T1000 (cell line): ENCODE measurements around the gene SSU72.

Source experiments
- DNase-seq: peaks from one replicate; lab custom pipeline; 2025; ENCODE audit warnings: mixed read lengths; lab: John Stamatoyannopoulos, UW

Gene SSU72

DNA sequence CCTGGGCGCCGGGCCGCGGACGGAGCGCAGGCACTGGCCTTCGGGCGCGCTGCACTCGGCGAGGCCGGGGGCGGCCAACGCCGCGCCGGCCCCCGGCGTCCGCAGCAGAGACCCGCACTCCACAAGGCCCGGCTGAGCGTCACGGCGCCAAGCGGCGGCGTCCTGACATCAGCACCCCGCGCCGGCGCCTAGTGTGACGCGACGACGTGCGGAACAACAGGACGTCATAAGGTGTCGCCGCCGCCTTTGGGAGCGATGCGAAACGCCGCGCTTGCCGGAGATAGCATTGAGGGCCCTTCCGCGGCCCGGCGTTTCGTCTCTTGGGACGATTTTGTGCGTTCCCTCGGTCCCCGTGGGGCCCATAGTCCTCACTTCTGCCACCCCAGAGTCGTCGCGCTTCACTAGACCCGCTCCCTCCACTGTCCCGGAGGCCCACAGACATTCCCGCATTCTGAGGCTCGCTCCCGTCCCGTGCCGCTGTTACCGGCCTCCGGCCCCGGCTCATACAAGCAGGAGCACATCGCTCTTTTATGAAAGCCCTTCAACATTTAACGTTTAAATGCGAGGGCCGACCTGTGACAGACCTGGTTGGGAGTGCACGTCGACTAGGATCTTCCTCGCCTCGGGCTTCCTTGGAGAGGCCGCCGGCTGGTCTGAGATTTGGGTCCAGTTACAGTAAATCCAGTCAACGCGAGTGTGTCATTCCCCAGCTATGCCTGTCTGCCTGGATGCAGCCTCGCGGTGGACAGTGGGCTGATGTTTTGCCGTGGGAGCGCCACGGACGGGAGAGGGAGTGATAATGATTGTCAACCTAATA, at the start of gene SSU72:
Gene SSU72, minus strand, starts transcription at position 143 of the 817 bp plus-strand sequence. CDS start 306 bp downstream, outside the sequence.
- DNase-seq: peak; percentile 86

DNA sequence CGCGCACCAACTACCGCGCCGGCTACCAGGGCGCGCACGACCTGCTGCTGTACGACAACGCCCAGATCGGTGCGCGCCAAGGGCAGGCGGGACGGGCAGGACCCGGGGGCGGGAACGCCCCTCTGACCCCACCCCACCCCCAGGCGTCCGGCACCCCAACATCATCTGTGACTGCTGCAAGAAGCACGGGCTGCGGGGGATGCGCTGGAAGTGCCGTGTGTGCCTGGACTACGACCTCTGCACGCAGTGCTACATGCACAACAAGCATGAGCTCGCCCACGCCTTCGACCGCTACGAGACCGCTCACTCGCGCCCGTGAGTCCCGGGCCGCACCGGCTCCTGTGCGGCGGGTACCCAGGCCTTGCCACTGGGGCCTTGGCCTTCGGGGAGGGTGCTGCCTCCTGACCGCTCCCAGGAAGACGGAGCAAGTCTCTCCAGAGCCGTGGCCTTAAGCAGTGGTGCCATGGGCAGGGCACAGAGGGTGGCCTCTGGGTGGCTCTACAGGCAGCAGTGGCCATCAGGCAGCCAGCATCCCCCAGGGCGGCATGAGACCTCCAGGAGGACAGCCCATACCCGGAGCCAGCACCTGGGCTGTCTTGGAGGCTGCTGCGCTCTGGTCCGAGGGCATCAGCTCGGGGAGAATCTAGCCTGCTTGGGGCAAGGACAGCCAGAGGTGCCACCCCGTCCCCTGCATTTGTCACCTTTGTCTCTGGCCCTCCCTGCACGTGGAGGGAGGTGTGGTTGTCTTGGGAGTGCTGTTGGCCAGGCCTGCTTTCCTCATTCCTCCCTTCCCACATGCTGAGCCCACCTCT, 49.2 kb upstream of the SSU72 start:
- no peak for DNase-seq

DNA sequence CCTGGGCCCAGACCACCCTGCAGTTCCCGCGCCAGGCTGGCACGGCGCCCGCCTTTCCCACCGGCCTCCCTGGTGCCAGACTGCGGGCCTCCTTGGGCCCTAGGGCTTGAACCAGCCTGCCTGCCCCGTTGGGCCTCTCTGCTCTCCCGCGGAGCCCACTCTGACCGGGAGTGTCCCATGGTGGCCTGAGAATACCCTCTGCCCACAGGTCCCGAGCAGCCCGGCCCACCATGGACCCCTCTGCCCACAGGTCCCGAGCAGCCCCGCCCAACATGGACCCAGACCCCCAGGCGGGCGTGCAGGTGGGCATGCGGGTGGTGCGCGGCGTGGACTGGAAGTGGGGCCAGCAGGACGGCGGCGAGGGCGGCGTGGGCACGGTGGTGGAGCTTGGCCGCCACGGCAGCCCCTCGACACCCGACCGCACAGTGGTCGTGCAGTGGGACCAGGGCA, 48.5 kb upstream of the SSU72 start:
- no peak for DNase-seq

DNA sequence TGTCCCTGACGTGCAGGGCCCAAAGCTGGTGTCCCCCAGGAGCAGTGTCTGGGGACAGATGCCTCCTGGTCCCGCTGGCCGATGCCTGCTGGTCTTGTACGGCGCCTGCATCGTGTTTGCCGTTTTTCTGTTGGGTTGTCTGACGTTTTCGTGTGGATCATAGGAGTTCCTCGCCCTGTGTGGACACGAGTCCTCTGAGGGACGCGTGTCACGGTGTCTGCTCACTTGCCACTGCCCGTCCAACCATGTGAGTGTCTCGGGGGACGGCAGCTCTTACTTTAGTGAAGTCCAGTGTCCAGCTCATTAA, 48.1 kb upstream of the SSU72 start:
- no peak for DNase-seq

DNA sequence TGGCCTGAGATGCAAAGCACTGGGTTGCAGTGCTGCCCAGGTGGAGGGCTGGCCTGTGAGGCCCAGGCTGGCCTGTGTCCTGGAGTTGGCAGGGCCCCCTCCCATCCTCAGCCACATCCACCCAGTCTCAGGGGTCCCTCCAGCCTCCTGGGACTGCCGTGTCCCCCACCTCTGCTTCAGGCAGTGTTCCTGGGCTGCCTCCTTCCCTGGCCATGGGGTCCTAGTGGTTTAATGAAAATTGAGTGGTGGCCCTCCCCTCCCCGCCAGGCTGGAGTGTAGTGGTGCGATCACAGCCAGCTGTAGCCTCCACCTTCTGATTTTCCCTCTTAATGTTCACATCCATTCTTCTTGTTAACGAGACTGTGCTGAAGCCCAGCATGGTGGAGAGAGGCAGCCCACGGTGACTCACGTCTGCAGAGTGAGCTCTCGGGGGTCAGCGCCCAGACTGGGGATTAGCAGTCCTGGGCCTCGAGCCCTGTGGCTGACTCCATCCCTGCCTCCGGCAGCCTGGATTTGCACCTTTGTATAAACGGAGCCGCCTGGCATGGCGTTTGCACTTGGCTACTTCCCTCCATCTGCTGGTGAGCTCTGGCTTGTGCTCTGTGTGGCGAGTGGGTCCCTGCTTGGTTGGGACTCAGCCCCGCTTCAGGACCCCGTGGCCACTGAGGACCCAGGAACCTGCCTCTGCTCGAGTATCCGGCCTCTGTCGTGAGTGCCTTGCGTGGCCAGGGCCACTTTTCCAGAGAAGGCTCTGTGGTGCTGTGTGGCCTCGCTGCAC, 47.5 kb upstream of the SSU72 start:
- DNase-seq: no peak

DNA sequence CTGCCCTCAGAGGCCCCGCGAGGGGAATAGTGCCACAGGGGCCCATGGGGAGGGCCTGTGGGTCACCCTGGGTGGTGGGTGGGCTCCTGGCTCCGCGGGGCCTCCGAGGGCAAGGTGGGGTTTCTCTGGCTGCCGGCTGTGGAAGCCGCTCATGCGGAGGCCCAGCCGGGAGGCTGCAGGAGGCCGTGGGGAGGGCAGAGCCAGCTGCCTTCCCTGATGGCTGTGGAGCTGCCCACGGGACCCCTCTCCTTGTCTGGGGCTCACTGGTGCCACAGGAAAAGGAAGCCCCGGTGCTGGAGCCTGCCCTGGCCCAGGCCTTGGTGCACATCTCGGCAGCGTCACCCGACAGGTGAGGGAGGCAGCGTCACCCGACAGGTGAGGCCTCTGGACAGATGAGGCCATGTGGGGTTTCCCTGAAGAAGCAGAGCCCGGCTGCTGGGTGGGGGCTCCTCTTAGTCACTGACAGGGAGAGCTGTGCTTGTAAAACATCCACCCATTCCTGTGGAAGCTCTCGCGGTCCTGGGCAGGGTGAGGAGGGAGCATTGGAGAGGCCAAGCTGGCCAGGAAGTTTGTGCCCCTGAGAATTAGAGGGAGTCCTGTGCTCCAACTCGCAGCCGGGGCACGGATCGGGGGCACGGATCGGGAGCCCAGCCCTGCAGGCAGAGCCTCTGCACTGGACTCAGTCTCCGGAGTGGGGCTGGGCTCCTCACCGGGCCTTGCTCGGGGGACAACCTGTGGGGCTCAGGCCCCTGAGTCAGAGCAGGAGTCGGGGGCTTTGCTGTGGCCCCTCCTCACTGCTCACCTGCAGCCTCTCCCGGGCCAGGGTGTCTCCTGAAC, 46.7 kb upstream of the SSU72 start:
- DNase-seq: no peak

DNA sequence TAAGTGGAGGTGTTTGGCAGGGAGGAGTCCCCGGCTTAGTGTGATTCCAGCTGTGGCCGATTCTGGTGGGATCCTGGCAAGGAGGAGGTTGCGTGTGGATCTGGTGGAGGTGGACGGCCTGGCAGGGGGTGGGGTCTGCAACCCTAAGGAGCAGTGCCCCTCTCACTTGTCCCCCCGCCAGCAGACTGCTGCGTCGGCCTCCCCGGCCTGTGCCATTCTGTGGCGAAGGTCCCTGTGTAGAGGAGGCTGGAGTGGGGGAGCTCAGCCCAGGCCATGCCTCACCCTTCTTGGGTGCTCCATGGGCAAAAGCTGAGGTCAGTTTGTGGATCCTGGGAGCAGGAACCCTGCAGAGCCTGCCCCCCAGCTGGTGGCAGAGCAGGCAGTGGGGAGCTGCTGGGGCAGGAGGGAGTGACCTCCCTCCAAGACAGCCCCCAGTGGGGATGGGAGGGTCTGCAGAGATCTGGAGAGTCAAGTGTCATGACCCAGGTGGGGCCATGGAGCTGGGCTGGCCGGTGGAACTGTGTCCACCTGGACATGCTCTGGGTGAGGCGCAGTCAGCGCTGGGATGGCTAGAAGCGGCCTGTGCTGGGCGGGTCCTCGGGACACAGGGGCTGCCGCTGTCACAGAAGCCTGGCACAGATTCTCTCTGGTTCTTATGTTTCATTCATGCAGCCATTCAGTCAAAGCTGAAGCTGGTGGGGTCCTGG, 45.9 kb upstream of the SSU72 start:
- no peak for DNase-seq

DNA sequence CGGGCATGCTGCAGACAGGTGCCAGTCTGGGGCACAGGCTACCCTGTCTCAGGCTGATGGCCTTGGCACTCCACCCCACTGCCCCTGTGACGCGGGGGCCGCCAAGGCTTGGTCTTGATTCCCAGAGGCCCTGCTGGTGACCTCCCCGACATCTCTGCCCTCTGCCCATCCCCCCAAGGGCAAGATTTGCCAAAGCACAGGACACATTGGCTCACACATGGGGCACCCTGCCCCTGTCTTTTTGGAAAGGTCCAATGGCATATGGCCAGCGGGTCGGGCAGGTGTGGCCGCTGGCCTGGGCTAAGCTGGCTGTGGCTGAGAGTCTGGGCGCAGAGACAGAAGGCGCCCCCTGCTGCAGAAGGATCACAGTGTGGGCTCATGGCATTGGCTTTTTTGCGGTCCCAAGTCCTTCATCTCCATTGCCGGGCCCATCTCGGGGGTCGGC, 45.3 kb upstream of the SSU72 start:
- DNase-seq: no peak

DNA sequence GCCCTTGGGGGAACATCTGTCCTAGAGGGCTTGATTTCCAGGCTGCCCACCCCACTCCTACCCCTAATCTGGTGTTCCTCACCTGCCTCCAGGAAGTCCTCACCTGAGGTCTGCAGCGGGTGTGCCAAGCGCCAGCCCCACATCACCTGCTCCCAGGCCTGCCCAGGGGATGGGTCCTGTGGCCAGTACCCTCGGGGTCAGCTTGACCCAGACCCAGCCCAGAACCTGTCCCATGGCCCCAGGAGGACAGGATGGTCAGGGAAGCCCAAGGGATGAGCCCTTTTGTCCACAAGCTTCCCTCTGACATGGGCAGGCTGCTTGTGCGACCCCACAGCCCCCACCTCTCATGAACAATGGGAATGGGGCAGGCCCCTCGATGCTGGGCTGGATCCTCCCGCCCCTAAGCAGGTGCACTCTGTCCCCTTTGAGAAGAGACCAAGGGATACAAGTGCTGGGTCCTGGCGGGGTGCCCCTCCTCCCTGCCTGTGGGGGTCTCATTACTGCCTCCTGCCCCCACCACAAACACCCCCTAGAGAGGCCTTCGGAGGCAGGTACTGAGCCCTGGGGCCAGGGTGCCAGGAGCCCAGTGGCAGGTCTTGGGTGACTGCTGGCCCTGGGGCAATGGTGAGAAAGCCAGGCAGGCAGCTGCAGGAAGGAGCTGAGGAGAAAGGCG, 43.9 kb upstream of the SSU72 start:
- DNase-seq: no peak

DNA sequence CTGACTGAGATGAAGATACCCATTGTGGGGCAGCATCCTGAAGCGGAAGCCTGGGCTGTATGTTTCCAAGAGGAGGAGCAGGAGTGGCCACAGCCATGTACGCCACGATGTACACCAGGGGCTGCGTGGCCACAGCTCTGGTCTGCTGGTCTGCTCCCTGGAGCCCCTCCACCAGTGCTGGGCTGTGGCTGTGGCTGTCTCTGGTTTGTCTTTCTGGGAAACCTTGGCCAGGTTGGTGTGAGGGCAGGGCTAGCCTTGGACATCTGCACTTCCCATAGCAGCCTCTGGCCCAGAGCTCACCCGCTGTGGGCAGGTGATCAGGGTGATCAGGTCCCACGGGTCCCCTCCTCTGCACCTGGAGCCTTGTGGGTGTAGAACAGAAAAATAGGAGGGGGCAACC, 43.3 kb upstream of the SSU72 start:
- no peak for DNase-seq

DNA sequence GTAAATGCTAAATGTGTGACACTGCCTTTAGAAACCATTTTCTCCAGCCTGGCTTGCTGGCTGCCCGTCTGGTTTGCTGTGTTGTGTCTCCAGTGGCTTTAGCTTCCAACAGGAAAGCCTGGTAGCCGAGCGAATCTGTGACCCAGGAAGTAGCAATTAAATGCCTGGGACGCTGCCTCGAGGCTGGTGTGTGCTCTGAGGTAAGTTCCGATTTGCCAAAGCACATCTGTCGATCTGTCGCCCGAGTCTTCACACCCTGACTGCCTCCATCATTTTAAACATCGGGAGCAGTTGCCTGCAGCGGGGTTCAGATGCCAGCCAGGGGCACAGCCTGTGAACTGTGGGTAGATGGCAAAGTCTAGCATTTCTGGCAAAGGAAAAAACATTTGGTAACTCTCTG, 42.9 kb upstream of the SSU72 start:
- DNase-seq: no peak

DNA sequence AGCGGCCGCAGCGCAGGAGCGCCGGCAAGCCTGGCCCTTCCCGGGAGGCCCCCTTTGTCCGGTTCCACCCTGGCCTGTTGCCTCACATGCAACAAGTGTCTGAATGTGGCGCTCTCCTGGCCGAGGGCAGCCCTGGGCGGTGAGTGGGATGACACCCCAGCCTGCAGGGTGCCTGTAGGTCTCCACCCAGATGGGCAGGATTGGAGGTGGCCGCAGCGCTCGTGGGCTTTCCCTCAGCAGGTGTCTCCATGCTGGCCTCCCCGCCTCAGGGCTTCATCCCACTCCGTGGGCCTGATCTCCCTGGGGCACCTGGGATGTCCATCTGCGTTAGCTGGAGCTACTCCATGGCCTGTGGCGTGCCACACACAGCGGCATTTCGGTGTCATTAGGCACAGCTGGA, 42.2 kb upstream of the SSU72 start:
- no peak for DNase-seq

DNA sequence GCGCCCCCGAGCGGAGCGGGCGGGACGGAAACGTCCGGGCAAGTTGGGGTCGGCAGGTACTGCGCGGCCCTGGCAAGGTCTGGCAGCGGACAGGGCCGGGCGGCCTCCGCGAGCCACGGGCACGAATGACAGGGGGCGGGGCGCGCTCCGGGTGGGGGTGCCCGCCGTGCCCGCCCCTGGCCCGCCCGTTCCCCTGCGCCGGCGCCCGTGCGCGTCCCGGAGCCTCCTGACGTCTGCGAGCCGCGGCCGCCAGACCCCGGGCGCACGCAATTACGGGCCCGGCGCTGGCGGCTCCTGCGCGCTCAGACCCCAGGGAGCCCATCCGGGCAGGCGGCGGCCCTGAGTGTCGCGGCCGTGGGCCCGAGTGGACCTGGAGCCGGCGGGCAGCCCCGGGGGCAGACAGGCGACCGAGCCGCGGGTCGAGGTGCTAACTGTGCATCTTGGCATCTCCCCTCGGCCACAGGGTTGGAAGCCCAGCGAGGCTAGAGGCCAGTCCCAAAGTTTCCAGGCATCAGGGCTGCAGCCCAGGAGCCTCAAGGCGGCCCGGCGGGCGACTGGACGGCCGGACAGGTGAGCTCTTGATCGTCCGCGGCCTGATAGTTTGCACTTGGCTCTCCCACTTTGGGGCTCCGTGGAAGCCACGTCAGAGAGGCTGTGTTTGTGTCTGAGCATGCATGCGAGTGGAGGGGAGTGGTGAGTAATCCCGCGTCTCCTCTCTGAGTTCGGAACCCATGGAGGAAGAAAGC, 41.6 kb upstream of the SSU72 start:
- DNase-seq: no peak

DNA sequence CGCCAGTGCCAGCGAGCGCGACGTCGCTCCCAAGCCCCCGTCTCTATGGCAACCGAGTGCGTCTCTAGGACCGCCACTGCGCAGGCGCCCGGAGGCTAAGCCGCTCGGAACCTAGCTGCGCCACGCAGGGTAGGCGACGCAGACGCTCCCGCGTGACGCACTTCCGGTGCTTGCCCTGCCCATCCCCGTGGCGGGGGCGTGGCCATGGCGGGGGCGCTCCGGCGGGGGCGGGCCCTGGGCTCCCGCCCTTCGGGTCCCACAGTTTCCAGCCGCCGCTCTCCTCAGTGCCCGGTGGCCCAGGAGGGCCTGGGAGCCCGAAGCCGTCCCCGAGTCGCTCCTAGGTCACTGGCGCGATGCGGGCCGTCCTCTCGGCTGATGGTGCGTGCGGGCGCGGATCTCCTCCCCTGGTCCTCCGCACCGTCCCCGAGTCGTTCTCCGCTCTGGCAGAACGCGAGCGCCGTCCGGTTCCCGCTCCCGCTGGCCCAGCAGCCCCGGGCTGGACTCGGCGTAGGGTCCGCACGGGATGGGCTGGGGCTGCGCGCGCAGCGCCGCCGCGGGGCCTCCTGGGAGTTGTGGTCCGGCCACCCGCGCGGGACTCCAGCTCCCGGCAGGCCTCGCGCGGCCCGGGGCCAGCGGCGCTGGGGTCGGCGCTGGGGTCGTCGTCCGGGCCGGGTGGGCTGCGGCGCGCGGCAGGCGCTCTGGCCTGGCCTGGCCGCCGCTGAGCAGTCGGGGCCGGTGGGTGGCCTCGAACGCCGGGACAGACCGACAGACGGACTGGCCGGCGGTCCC, 40.8 kb upstream of the SSU72 start, which contains the start of gene MIB2:
Gene MIB2, plus strand, starts transcription at position 245 of the 789 bp plus-strand sequence. CDS start 7,953 bp downstream, outside the sequence.
- DNase-seq: peak; percentile 96

DNA sequence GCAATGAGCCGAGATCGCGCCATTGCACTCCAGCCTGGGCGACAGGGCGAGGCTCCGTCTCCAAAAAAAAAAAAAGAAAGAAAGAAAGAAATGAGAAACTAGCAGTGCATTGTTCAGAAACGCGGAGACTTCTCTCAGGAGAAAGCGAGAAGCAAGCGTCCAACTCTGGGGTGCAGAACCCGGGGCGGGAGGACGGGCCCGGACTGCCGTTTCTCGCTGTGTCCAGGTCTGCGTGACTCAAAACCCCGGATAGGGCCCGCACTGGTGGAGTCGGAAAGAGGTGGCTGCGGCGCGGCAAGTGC, 40.2 kb upstream of the SSU72 start:
- no peak for DNase-seq

DNA sequence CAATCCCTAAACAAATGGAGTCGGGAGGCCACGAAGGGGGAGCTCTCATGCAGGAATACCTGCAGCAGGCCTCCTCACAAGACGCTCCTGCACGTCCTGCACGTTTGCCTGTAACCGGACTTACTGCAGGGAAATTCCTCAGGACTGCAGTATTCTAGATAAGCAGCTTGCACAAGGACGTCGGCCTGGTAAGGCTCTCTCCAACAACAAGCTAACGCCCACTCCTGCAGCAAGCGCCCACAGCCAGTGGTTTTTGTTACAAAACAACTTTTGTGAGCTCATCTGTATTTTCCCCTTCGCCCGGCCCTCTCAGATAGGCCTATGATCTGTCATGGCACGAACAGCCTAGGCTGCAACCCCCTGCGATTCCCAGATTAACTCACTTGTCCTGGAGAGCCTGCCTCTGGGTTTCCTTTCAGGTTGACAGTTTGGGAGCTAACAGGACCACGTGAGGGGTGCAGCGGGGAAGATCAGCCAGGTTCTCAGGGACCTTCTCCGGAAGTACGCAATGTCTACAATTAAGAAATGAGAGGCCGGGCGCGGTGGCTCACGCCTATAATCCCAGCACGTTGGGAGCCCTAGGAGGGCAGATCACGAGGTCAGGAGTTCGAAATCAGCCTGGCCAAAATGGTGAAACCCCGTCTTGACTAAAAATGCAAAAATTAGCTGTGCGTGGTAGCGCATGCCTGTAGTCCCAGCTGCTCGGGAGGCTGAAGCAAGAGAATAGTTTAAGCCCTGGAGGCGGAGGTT, 39.7 kb upstream of the SSU72 start:
- DNase-seq: no peak

DNA sequence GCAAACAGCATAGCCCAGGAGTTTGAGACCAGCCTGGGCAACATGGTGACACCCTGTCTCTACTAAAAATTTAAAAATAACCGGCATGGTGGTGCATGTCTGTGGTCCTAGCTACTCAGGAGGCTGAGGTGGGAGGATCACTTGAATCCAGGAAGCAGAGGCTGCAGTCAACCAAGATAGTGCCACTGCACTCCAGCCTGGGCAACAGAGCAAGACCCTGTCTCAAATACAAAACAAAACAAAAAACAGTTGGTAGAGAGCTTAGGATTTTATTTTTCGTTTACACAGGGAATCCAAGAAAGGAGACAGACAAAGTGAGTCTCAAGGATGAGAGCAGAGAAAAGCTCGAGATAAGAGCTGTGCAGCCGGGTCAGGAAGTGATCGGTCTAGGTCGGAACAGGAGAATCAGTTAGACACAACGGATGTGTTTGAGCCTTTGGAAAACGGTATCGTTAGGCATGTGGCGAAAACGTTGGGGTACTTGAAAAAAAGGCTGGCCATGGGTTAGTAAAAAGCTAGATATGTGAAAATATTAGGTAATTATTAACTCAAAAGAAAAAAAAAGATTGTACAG, 38.9 kb upstream of the SSU72 start:
- no peak for DNase-seq

DNA sequence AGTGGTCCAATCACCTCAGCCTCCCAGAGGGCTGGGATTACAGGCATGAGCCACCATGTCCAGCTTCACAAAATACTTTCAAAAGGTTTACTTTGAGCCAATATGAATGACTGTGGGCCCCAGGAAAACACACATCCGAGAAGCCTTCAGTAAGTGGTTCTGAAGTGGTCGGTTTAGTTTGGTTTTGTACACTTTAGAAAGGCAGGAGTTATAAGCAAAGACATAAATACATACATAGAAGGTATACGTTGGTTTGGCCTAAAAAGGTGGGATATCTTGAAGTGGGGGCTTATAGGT, 37.4 kb upstream of the SSU72 start:
- DNase-seq: no peak
